Measurements from ENCODE around the gene SERINC4. TPM values are rescaled to one million over a fixed set of nuclear protein-coding genes. Genes with fewer than 3 reads are reported as not detected.
A peak's percentile ranks its signal among the peaks of the same experiment; 100 is the strongest.

Gene SERINC4
- polyA plus RNA-seq, 1 experiment = not detected

GRCh38 chr15:43777267-43777914 lies 22.6 kb downstream of the SERINC4 start:
- Histone ChIP-seq H3K27me3 (ENCODE audit: control insufficient read depth, insufficient read depth, low read length) (no peaks in the 10 kb centered on the region), H3K4me3 (ENCODE audit: low read depth, low read length) (peak overlapping the region; percentile 50), H3K36me3 (ENCODE audit: control insufficient read depth, insufficient read depth, low read length) (peaks cover 1% of the 10 kb centered on the region; the same call in 1 of the 2 replicates)
- POLR2A ChIA-PET = interaction anchor here (0.6 to 0.9 kb wide), 2 partner anchors 20 to 31 kb away, joined by 6 to 8 read pairs; partner anchors contain the start of gene PDIA3
- no peak for DNase-seq (ENCODE audit: low read depth)
- TF ChIP-seq CTCF (IDR thresholded peaks at IDR 0.05; ENCODE audit: insufficient read depth, low read depth, low read length) = peak; percentile 88
- CTCF ChIA-PET = interaction anchor here (0.6 to 2.2 kb wide), 11 partner anchors 9 to 425 kb away, joined by 3 to 12 read pairs (median 4); partner anchors contain the start of gene SERINC4

- DNase-seq (ENCODE audit: low read depth) = no peak
- Histone ChIP-seq H3K36me3 (ENCODE audit: control insufficient read depth, insufficient read depth, low read length) (peaks cover 4% of the 10 kb centered on the region), H3K27me3 (ENCODE audit: control insufficient read depth, insufficient read depth, low read length) (no peaks in the 10 kb centered on the region), H3K4me3 (ENCODE audit: low read depth, low read length) (peak within 1 kb of the TSS; percentile 50)
- TF ChIP-seq CTCF (IDR thresholded peaks at IDR 0.05; ENCODE audit: insufficient read depth, low read depth, low read length) = no peak
- ChIA-PET CTCF (interaction anchor here (0.6 to 2.2 kb wide), 10 partner anchors 9 to 424 kb away, joined by 3 to 12 read pairs (median 4); partner anchors contain the start of gene SERINC4), POLR2A (interaction anchor here (0.6 to 0.9 kb wide), 2 partner anchors 20 to 31 kb away, joined by 6 to 8 read pairs; partner anchors contain the start of gene PDIA3)
These were observed 23.2 kb downstream of the SERINC4 start, which contains the start of gene ELL3 for GRCh38 chr15:43776718-43777266. Gene ELL3, minus strand, starts transcription at chr15:43776966. Its CDS starts 65 bp downstream, at chr15:43776901.

- H3K36me3 ChIP-seq (ENCODE audit: control insufficient read depth, insufficient read depth, low read length) = peaks cover 6% of the 10 kb centered on the region
- ChIA-PET POLR2A (interaction anchor here (0.9 kb wide), 1 partner anchor 30 kb away, joined by 6 read pairs; the partner anchor contains the start of gene PDIA3), CTCF (interaction anchor here (0.6 to 2.2 kb wide), 7 partner anchors 10 to 23 kb away, joined by 4 to 12 read pairs (median 7); partner anchors contain the start of gene SERINC4)
- no peaks in the 10 kb centered on the region for H3K27me3 ChIP-seq (ENCODE audit: control insufficient read depth, insufficient read depth, low read length)
- no peak for TF ChIP-seq CTCF (IDR thresholded peaks at IDR 0.05; ENCODE audit: insufficient read depth, low read depth, low read length)
- H3K4me3 ChIP-seq (ENCODE audit: low read depth, low read length) = peak overlapping the region; percentile 50
- no peak for DNase-seq (ENCODE audit: low read depth)
These were observed 23.8 kb downstream of the SERINC4 start for GRCh38 chr15:43776101-43776717.

- Histone ChIP-seq H3K4me3 (ENCODE audit: low read depth, low read length) (no peak overlapping the region), H3K36me3 (ENCODE audit: control insufficient read depth, insufficient read depth, low read length) (peaks cover 6% of the 10 kb centered on the region), H3K27me3 (ENCODE audit: control insufficient read depth, insufficient read depth, low read length) (no peaks in the 10 kb centered on the region)
- peak; percentile 37; the same call in 1 of the 2 replicates for TF ChIP-seq CTCF (IDR thresholded peaks at IDR 0.05; ENCODE audit: insufficient read depth, low read depth, low read length)
- no peak for DNase-seq (ENCODE audit: low read depth)
- CTCF ChIA-PET = interaction anchor here (0.6 to 2.2 kb wide), 3 partner anchors 10 to 131 kb away, joined by 3 to 5 read pairs (median 4); partner anchors contain the start of gene SERINC4
- POLR2A ChIA-PET = no interaction called here
These were observed 24.5 kb downstream of the SERINC4 start for GRCh38 chr15:43775411-43775965.
